ENCODE measurements around the gene P2RY13.

P2RY13 gene

GRCh38 chr3:151357463-151357850, 28.1 kb upstream of the P2RY13 start:
- no peak overlapping the region for H3K4me3 ChIP-seq (ENCODE audit: low read depth, low read length)
- TF ChIP-seq, protein P1, sequence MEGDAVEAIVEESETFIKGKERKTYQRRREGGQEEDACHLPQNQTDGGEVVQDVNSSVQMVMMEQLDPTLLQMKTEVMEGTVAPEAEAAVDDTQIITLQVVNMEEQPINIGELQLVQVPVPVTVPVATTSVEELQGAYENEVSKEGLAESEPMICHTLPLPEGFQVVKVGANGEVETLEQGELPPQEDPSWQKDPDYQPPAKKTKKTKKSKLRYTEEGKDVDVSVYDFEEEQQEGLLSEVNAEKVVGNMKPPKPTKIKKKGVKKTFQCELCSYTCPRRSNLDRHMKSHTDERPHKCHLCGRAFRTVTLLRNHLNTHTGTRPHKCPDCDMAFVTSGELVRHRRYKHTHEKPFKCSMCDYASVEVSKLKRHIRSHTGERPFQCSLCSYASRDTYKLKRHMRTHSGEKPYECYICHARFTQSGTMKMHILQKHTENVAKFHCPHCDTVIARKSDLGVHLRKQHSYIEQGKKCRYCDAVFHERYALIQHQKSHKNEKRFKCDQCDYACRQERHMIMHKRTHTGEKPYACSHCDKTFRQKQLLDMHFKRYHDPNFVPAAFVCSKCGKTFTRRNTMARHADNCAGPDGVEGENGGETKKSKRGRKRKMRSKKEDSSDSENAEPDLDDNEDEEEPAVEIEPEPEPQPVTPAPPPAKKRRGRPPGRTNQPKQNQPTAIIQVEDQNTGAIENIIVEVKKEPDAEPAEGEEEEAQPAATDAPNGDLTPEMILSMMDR (IDR thresholded peaks at IDR 0.05; ENCODE audit: borderline replicate concordance, insufficient read depth, low read depth, low read length): no peak

- H3K4me3 ChIP-seq (ENCODE audit: low read depth, low read length): no peak overlapping the region
Observed at GRCh38 chr3:151356794-151357462, 27.6 kb upstream of the P2RY13 start.

DNA sequence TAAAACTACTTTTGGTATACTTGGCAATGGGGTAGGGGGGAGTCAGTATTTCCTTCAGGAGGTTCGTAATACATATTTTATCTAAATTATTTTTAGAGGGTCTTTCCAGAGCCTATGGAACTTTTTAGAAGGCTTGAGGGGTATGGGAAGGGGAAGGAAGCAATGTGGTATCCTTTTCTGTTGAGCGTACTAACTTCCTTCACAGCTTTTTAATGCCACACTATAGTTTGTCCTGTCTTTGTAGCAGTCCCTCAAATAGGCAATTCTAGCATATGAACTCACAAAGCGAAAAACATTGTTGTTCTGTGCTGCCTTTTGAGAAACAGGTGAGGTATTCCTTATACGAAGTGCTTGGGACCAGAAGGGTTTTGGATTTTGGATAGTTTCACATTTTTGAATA, 22.3 kb upstream of the P2RY13 start:
- TF ChIP-seq, protein P1 (IDR thresholded peaks at IDR 0.05; ENCODE audit: borderline replicate concordance, insufficient read depth, low read depth, low read length): no peak
- no peak overlapping the region for H3K4me3 ChIP-seq (ENCODE audit: low read depth, low read length)

More at GRCh38 chr3:151356794-151357462, 27.6 kb upstream of the P2RY13 start:
- TF ChIP-seq, protein P1 (IDR thresholded peaks at IDR 0.05; ENCODE audit: borderline replicate concordance, insufficient read depth, low read depth, low read length): no peak

- H3K4me3 ChIP-seq (ENCODE audit: low read depth, low read length): no peak overlapping the region
- TF ChIP-seq, protein P1 (IDR thresholded peaks at IDR 0.05; ENCODE audit: borderline replicate concordance, insufficient read depth, low read depth, low read length): no peak
Observed at GRCh38 chr3:151351219-151351618, 21.9 kb upstream of the P2RY13 start.

DNA sequence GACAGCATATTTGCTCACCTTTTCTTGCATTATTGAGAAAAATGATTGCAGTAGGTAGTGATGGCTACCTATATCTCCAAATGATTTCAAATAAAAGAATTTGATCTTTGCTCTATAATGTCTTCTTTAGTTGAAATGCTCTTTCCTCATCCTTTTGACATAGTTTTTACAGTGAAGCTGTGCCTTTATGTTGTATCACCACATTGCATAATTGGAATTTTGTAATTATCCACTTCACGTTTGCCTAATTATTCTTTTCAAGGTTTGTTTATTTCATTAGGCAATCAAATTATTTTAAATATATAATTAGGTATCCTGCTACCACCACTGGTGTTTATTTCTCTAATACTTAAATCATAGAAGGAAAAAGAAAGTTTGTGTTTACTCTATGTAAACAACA, 21.3 kb upstream of the P2RY13 start:
- no peak overlapping the region for H3K4me3 ChIP-seq (ENCODE audit: low read depth, low read length)
- TF ChIP-seq, protein P1 (IDR thresholded peaks at IDR 0.05; ENCODE audit: borderline replicate concordance, insufficient read depth, low read depth, low read length): no peak

GRCh38 chr3:151347432-151347831, 18.1 kb upstream of the P2RY13 start:
- H3K4me3 ChIP-seq (ENCODE audit: low read depth, low read length): no peak overlapping the region
- TF ChIP-seq, protein P1 (IDR thresholded peaks at IDR 0.05; ENCODE audit: borderline replicate concordance, insufficient read depth, low read depth, low read length): no peak

DNA sequence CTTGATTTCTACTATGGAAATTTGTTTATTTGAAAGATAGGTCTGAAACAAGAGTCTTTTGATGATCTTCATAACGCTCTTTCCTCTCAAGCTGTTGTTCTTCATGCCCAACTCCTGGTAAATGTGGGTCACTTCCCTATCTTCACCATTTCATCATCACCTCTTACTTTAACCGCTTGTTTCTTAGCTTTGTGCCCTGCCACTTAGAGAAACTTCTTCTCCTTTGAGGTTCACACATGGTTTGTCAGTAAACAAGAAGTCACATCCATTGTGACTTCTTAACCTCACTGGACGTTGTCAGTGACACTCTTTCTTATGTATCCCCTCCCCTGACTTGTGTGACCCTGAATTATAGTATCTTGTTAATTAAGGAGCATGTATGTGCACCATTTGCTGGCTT, 16.9 kb upstream of the P2RY13 start:
- TF ChIP-seq, protein P1 (IDR thresholded peaks at IDR 0.05; ENCODE audit: borderline replicate concordance, insufficient read depth, low read depth, low read length): no peak
- no peak overlapping the region for H3K4me3 ChIP-seq (ENCODE audit: low read depth, low read length)
